ENCODE measurements around the gene MTIF3. TPM values are rescaled to one million over a fixed set of nuclear protein-coding genes. Genes with fewer than 3 reads are reported as not detected.

Gene MTIF3
- total RNA-seq, 1 experiment from 2014 or later = 42.0 TPM

- Mint-ChIP-seq H3K4me1 (peaks cover 7% of the 10 kb centered on the region), H3K4me3 (no peak overlapping the region), H3K9me3 (peaks cover 10% of the 10 kb centered on the region), H3K27ac (no peak overlapping the region), H3K36me3 (0 out of 2 replicates have a peak, but pooled peaks cover 2% of the 10 kb centered on the region), H3K27me3 (ENCODE audit: low read depth) (no peaks in the 10 kb centered on the region)
- ATAC-seq (no peak), DNase-seq (ENCODE audit: low spot score) (no peak)
- ChIA-PET POLR2A (no interaction called here), CTCF (no interaction called here)
- no peak for TF ChIP-seq HMGA2 (CRISPR knock-in tag; IDR thresholded peaks at IDR 0.05)
- no peak for TF ChIP-seq ERG (CRISPR knock-in tag; IDR thresholded peaks at IDR 0.05)
- no peak for TF ChIP-seq NR1H2 (CRISPR knock-in tag; IDR thresholded peaks at IDR 0.05)
- TF ChIP-seq SOX15 (CRISPR knock-in tag; IDR thresholded peaks at IDR 0.05) = no peak
- no peak for TF ChIP-seq ATF6 (CRISPR knock-in tag; IDR thresholded peaks at IDR 0.05)
- no peak for TF ChIP-seq AR (CRISPR knock-in tag; IDR thresholded peaks at IDR 0.05)
- no peak for TF ChIP-seq SMAD4 (CRISPR knock-in tag; IDR thresholded peaks at IDR 0.05)
- TF ChIP-seq ZSCAN18 (CRISPR knock-in tag; IDR thresholded peaks at IDR 0.05) = no peak
- no peak for TF ChIP-seq NFE2L1 (CRISPR knock-in tag; IDR thresholded peaks at IDR 0.05)
- no peak for TF ChIP-seq USF1 (CRISPR knock-in tag; IDR thresholded peaks at IDR 0.05)
- no peak for TF ChIP-seq E2F1 (CRISPR knock-in tag; IDR thresholded peaks at IDR 0.05)
- no peak for TF ChIP-seq SP1 (CRISPR knock-in tag; conservative IDR thresholded peaks at IDR 0.05)
- TF ChIP-seq CREM (CRISPR knock-in tag; IDR thresholded peaks at IDR 0.05) = no peak
- no peak for TF ChIP-seq RORB (CRISPR knock-in tag; IDR thresholded peaks at IDR 0.05)
- no peak for TF ChIP-seq ZNF423 (CRISPR knock-in tag; IDR thresholded peaks at IDR 0.05)
- no peak for TF ChIP-seq ZNF512 (CRISPR knock-in tag; IDR thresholded peaks at IDR 0.05; ENCODE audit: borderline replicate concordance)
These were observed 22.6 kb upstream of the MTIF3 start for GRCh38 chr13:27472941-27473340.
